HUDEP-2 (cell line): Measurements from ENCODE around the gene FAM240A.

Source experiments
- DNase-seq, 76 experiments: peaks; one replicate each; lab custom pipeline; 2025; ENCODE audit not compliant: unreplicated experiment in 76 of 76; lab: John Stamatoyannopoulos, UW

FAM240A gene

DNA sequence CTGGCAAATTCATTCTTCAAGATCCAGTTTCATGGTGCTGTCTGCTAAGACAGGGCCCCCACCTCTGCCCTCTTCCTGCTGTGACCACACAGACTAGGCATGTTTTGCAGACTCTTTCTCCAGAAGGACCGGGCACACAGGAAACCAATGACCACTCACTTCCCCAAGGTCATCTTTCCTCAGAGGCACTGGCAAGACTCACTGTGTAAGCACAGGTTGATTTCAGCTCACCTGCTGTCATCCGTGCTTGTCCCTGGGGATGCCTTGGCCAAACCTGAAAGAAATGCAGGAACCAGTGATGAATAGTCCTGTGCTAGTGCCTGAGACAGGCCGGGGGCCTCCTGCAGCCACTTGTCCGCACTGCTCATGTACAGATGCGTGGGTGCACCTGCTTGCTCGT, 47.7 kb downstream of the FAM240A start:
- no peak for DNase-seq

DNA sequence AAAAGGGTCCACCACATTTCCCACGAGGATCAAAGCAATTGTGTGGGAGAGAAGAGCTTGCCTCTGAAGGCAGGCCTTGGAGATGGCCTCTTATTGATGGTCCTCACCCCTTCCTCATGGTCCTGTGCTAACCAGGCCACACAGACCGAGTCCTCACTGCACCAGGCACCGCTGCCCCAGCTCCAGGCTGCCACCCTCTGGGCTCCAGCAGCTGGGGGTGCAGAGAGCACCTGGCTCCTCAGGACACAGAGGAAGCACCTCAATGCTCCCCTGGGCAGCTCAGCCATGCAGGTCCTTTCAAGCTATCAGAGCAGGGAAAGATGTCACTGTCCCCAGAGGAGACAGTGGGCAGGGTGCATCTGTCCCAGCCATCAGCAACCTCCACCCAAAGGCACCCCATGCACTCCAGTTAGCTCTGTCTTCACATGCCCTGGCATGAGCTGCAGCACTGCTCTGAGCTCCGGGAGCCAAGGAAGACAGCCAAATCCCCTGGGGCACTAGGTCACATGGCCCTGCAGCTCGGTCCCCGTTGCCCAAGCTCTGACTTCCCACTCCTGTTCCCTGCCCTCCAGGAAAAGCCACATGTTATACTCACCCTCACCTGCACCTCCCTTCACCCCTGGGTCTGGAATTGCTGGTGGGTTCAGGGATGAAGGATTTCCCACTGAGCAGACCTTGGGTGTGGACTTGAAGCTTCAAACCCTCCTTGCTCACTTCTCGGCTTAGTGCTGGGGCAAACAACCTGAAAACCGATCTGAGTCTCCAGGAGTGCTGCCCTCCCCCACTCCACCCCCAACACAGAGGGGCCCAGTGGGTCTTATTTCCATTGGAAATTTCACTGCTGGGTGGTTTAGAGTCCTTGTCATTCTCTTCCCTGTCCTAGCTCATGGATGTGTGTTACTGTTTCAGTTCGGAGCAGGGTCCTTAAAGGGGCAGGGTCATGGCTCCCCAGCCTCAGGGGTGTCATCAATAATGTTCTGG, 48.5 kb downstream of the FAM240A start:
- no peak for DNase-seq

- no peak for DNase-seq
Observed at GRCh38 chr3:46661776-46662766, 49.7 kb downstream of the FAM240A start.

- DNase-seq = no peak
Observed at GRCh38 chr3:46662771-46663551, 50.6 kb downstream of the FAM240A start.

DNA sequence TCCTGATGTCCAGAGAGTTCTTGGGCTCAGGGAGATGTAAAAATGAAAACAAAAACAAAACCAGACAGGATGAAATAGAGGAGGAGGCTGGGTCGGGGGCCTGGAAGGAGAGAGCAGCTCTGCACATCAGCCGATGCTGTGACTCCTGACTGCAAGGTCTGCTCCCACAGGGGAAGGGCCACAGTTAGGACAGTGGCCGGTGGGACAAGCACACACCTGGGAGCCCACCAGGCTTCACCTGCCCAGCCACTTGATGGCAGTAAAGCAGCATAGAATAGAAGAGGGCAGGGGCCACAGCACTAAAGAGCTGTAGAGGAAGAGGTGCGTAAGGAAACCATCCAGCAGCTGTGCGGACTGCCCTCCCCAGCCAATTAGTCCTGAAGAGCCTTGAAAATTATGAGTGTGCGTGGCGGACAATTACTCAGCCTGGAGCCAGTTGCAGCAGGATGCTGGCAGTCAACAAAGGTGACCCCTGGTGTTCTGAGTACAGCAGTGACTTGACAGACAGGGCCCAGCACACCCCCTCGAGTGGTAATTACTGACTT, 51.3 kb downstream of the FAM240A start:
- no peak for DNase-seq

DNA sequence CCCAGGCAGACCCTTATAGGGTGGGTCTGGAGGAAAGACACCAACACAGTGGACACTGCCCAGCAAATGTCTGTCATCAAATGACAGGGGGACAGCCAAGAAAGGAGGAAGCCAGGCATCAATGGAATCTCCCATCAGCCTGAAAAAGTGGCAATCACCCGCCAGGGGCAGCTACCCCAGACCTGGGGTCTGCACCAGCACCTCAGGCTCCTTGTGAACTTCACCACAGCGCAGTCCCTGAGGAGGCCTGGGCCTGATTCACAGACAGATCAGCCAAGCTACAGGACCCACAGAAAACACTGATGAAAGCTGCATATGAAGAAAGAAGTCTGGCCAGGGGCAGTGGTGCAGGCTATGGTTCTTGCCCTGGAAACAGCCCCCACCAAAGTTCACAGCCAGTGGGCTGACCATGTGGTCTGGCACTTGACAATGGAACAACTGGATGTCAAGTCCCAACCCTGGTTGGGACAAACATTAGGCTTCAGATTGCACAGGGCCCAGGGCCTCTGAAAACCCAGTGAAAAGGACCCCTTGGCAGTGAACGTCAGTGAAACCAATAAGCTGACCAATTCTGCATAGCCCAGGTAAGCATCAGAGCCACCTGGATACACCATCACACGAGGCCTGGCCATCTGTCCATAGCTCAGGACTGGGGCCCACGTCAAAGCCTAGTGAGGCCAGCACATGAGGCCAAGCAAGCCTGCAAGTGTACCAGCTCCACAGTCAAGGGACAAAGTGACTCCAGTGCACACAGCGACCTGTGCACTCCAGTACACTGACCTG, 52.1 kb downstream of the FAM240A start:
- DNase-seq = no peak

GRCh38 chr3:46664971-46665762, 52.8 kb downstream of the FAM240A start:
- DNase-seq = no peak

GRCh38 chr3:46665763-46666452, 53.6 kb downstream of the FAM240A start:
- DNase-seq = no peak

DNA sequence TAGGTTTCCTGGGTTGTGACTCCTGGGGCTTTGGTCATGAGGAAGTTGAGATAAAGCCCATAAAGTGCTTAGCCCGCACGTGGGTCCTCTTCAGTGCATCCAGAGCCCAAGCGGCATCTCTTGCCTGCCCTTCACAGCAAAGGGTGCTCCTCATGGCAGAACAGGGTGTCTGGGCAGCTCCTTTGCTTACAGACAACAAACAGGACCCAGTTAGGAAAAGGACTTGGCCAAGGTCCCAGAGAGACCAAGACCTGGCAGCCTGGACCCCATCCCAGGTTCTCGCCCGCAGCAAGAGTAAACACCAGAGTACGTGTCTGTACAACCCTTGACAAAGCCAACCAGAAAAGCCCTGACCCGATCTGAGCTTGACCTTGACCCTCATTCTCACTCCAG, 54.1 kb downstream of the FAM240A start:
- DNase-seq = no peak

DNA sequence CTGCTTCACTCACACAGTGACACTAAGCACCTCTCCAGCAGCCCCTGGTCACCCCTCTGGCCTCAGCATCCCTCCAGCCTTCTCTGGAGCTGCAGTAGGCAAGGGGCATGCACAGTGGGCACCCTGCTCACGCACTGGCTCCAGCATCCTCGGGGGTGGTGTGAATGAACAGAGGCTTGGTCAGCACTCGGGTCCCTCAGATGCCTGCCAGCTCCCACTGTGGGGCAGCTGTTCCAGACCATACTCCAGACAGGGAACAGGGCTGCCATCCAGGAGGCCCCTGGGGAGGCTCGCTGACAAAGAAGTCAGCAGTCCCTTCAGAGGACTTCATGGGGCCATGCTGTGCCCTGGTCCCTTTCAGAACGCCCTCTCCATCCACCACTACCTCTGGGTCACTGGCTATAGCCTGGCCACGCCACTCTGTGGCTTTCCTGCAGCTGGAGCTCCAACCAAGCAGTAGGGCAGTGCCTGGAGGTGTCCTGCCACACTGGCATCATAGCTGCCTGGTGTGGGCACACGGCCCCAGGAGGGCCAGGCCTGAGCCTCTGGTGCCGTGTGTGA, 54.8 kb downstream of the FAM240A start:
- no peak for DNase-seq

GRCh38 chr3:46667657-46668056, 55.3 kb downstream of the FAM240A start:
- no peak for DNase-seq

GRCh38 chr3:46668116-46668515, 55.8 kb downstream of the FAM240A start:
- DNase-seq = no peak

DNA sequence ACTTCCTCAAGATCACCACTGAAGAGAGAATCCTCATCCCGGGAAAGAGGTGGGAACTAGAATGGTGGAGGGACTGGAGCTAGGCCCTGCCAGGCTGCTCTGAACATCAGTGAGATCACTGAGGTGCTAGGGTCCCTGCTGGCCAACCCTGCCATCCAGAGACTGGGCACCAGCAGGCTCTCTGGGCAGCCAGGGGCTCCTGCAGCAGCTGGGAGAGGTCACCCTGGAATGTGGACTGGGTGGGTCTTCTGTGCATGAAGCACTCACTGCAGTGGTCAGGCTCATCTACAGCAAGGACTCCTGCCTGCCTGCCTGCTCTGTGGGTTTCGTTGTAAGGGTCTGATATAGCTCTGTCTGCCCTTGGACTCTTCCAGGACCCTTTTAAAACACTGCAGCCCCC, 56.3 kb downstream of the FAM240A start:
- DNase-seq = no peak

DNA sequence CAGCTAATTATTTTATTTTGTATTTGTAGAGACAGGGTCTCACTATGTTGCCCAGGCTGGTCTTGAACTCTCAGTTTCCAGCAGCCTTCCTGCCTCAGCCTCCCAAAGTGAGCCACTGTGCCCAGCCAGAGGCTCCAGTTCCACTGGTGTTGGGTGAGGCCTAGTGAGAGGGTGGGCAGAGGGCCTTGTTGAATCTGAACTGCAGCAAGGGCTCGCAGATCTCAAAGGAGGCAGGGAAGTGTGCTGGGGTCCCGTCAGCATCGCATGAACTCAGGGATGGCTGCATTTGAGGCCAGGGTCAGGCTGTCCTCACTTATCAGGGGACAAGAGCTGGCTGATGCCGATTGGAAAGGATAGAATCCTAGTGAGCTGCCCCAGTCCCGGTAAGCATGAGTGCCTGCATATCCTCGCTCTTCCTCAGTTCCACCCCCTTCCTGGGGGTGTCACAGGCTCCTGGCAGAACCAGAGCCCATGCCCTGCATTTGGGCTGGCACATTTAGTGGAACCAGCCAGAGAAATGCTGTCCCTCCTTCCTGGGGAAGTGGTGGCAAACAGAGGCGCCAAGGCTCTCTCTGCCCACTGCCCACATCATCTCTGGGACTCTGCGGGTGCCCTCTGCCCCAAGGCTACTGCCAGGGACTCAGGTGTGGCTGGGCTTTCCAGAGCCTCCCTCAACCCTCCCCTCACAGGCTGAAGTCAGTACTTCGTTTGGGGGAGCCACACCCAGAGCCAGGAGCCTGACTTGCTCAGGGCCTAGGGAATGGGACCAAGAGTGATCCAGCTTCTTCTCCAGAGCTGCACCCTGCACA, 57.1 kb downstream of the FAM240A start:
- DNase-seq = no peak

DNA sequence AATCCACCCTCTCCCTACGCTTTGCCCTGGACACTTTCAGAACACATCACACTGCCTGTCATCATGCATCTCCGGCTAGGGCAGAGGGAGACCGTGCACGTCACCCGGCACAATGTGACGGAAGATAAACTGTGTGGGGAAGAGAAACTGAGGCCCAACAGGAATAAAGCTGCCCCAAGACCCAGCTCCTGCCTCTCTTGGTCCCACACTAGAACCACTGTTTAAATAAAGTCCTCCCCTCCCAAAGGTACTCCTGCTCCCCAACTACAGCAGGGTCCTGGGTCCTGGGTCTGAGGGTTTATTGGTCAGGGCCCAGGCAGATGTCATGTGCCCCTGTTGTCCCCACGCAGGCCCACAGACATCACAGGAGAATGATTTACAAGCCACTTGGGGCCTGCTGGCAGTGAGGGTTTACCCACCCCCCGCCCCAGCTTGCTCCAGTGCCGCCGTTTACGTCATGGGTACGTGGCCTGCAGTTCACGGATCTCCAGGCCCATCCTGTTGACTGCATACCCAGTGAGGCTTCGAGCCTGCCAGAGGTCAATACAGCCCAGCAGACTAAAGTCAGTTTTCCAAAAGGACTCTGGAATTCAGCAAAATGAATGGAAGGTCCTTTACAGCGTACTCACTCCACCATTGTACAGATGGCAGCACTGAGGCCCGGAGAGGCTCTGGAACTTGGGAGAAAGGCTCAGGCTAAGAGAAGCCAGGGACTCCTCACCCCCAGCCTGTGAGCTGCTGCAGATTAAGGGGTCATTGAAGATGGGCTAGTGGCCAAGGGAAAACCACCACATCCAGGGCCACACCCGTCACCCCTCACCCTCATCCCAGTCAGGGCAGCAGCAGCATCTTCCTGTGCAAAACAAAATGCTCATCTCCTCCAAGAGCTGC, 57.9 kb downstream of the FAM240A start:
- no peak for DNase-seq

GRCh38 chr3:46670891-46671427, 58.6 kb downstream of the FAM240A start:
- DNase-seq = no peak
